CD14-positive monocyte (primary cell): ENCODE results near the gene CORO2A. TPM values are rescaled to one million over a fixed set of nuclear protein-coding genes. Genes with fewer than 3 reads are reported as not detected.
A peak's percentile ranks its signal among the peaks of the same experiment; 100 is the strongest.

Experiments used
- DNase-seq, 3 donors: peaks; one replicate each; pipeline ENCODE4 v3.0.0-alpha.2; 2011 to 2022
- H2AFZ ChIP-seq: 2 replicates; pipeline ENCODE4 v1.6.0; 2012; ENCODE audit warnings: mild to moderate bottlenecking, low read depth, low read length, inconsistent platforms; ENCODE audit not compliant: insufficient read depth, poor library complexity, severe bottlenecking
- H3K27ac ChIP-seq, 2 donors: 1 replicate in 1 of 2; 2 replicates in 1 of 2; pipeline ENCODE4 v1.5.1; 2012 to 2013; ENCODE audit warnings: low read length in 2 of 2, control low read depth in 1 of 2, inconsistent platforms in 1 of 2, low read depth in 1 of 2, mild to moderate bottlenecking in 1 of 2
- H3K27me3 ChIP-seq, 2 donors: one replicate each; pipeline versions ENCODE4 v1.6.0 to v1.6.1; 2011 to 2013; ENCODE audit warnings: low read length in 2 of 2; ENCODE audit not compliant: control insufficient read depth in 2 of 2, insufficient read depth in 2 of 2
- H3K36me3 ChIP-seq, 2 donors: replicated peaks in 1 of 2; 1 replicate in 1 of 2; 2 replicates in 1 of 2; pipeline versions ENCODE4 v1.5.1 to v1.6.1; 2012 to 2013; ENCODE audit warnings: low read length in 2 of 2, control low read depth in 1 of 2, inconsistent platforms in 1 of 2, mild to moderate bottlenecking in 1 of 2; ENCODE audit not compliant: insufficient read depth in 2 of 2, control insufficient read depth in 1 of 2
- H3K4me1 ChIP-seq, 2 donors: 1 replicate in 1 of 2; 2 replicates in 1 of 2; pipeline versions ENCODE4 v1.5.1 to v1.6.1; 2012 to 2013; ENCODE audit warnings: low read length in 2 of 2, control low read depth in 1 of 2, inconsistent platforms in 1 of 2, mild to moderate bottlenecking in 1 of 2, moderate library complexity in 1 of 2; ENCODE audit not compliant: insufficient read depth in 2 of 2, control insufficient read depth in 1 of 2
- H3K4me2 ChIP-seq: replicated peaks from 2 replicates; pipeline ENCODE3; 2012; ENCODE audit warnings: low read length, moderate library complexity, mild to moderate bottlenecking; ENCODE audit not compliant: poor library complexity, severe bottlenecking; ENCODE audit errors: extremely low read depth
- H3K4me3 ChIP-seq, 3 experiments: fragments of 200-600 bp in 1 of 3; sonication (generic) in 1 of 3; replicated peaks in 1 of 3; 1 replicate in 2 of 3; 2 replicates in 1 of 3; pipeline ENCODE4 v1.5.1; 2011 to 2013; ENCODE audit warnings: low read length in 3 of 3, mild to moderate bottlenecking in 3 of 3, control low read depth in 2 of 3, low read depth in 2 of 3, inconsistent platforms in 1 of 3, moderate library complexity in 1 of 3
- H3K79me2 ChIP-seq: 2 replicates; pipeline ENCODE4 v1.6.0; 2012; ENCODE audit warnings: mild to moderate bottlenecking, control low read depth, inconsistent platforms, low read length, moderate library complexity; ENCODE audit not compliant: insufficient read depth
- H3K9ac ChIP-seq: 2 replicates; pipeline ENCODE4 v1.6.0; 2017; ENCODE audit warnings: low read length, mild to moderate bottlenecking; ENCODE audit not compliant: insufficient read depth, poor library complexity, severe bottlenecking
- H3K9me3 ChIP-seq, 2 donors: replicated peaks in 1 of 2; 1 replicate in 1 of 2; 2 replicates in 1 of 2; pipeline versions ENCODE4 v1.5.1 to v1.6.1; 2012 to 2013; ENCODE audit warnings: low read length in 2 of 2, control low read depth in 1 of 2; ENCODE audit not compliant: control insufficient read depth in 1 of 2, insufficient read depth in 1 of 2
- H4K20me1 ChIP-seq: 2 replicates; pipeline ENCODE4 v1.6.0; 2012; ENCODE audit warnings: mild to moderate bottlenecking, low read length, control low read depth, moderate library complexity; ENCODE audit not compliant: insufficient read depth
- H3K27ac Mint-ChIP-seq, 7 donors: one replicate each; pipeline ENCODE4 v1.8.0; 2020; ENCODE audit warnings: mild to moderate bottlenecking in 7 of 7, mixed read lengths in 7 of 7, moderate library complexity in 6 of 7, inconsistent platforms in 2 of 7
- H3K27me3 Mint-ChIP-seq, 3 donors: one replicate each; pipeline ENCODE4 v1.8.0; 2021 to 2022; ENCODE audit warnings: low read depth in 3 of 3, mild to moderate bottlenecking in 3 of 3, mixed read lengths in 3 of 3, moderate library complexity in 3 of 3, inconsistent platforms in 1 of 3
- H3K36me3 Mint-ChIP-seq, 2 donors: one replicate each; pipeline ENCODE4 v1.8.0; 2020; ENCODE audit warnings: mixed read lengths in 2 of 2, inconsistent platforms in 1 of 2, mild to moderate bottlenecking in 1 of 2
- H3K4me1 Mint-ChIP-seq: one replicate; pipeline ENCODE4 v1.8.0; 2020; ENCODE audit warnings: mild to moderate bottlenecking, mixed read lengths
- H3K4me3 Mint-ChIP-seq, 2 donors: one replicate each; pipeline ENCODE4 v1.8.0; 2020; ENCODE audit warnings: mild to moderate bottlenecking in 2 of 2, mixed read lengths in 2 of 2, moderate library complexity in 1 of 2
- H3K9me3 Mint-ChIP-seq, 7 donors: one replicate each; pipeline ENCODE4 v1.8.0; 2020 to 2022; ENCODE audit warnings: mixed read lengths in 7 of 7, mild to moderate bottlenecking in 6 of 7, moderate library complexity in 6 of 7, inconsistent platforms in 2 of 7
- WGBS: methylation state at CpG from one replicate; pipeline ENCODE4 v1.1.5; 2013; ENCODE audit warnings: missing lambda C conversion rate; ENCODE audit not compliant: insufficient coverage; 5-methylcytosine and 5-hydroxymethylcytosine counted together
- intact Hi-C, 2 donors: fragments of 100-400 bp; cut with micrococcal nuclease; formaldehyde crosslinking; loops; one replicate each; pipeline versions ENCODE4 v1.15.0 to v1.15.1; 2023
- polyA plus RNA-seq, 3 donors: library from polyadenylated mRNA; depleted of rRNA in 1 of 3; unstranded in 2 of 3; stranded (reverse) in 1 of 3; fragments of 300-500 nt in 2 of 3; fragments of >200 nt in 1 of 3; fragmentation: Illumina TruSeq in 2 of 3; gene quantifications; 1 replicate in 2 of 3; 2 replicates in 1 of 3; pipeline ENCODE4 v1.2.3, GENCODE V29; 2012 to 2021
- TF ChIP-seq, protein P1 (sequence below): fragments of 200-600 bp; IDR thresholded peaks from one replicate; pipeline ENCODE4 v1.8.0; 2022; ENCODE audit warnings: antibody characterized with exemption, mild to moderate bottlenecking

The CORO2A gene
- polyA plus RNA-seq, 3 donors = 1.2 to 3.5 (median 2.1) TPM

DNA sequence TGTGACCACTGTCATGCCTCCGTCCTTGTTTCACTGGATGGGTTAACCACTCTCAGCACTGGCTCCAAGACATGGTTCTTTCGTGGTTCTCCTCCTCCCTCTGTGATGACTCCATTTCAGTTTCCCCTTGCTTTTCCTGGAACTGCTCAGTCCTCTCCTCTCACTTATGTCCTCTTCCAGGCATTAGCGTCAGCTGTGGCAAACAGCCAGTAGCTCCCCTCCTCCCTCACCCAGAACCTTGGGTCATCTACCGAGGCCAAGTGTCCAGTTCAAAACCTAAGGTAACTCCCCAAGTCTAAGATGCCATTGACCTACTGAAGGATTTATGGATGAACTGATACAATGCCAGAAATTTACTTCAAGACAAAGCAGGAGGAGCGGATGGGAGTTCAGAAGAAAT lies 9.8 kb upstream of the CORO2A start:
- H3K27me3 ChIP-seq = no peaks in the 10 kb centered on the region
- H3K4me3 ChIP-seq = no peak overlapping the region
- peaks cover 71 to 88% of the 10 kb centered on the region in 2 donors for H3K36me3 Mint-ChIP-seq
- no peak overlapping the region for H3K27ac ChIP-seq
- H4K20me1 ChIP-seq = peaks cover 55% of the 10 kb centered on the region
- peak overlapping the region in 4 of 7 donors; percentile 2 to 47 (median 16) for H3K27ac Mint-ChIP-seq
- H3K4me1 Mint-ChIP-seq = peaks cover 6% of the 10 kb centered on the region
- peaks cover 88 to 94% of the 10 kb centered on the region in 2 donors for H3K36me3 ChIP-seq
- no peaks in the 10 kb centered on the region for H3K4me1 ChIP-seq
- no peak overlapping the region for H2AFZ ChIP-seq
- DNase-seq = no peak
- no peaks in the 10 kb centered on the region for H3K9me3 Mint-ChIP-seq
- H3K4me2 ChIP-seq = no peak overlapping the region
- H3K9ac ChIP-seq = no peak overlapping the region
- H3K9me3 ChIP-seq = no peaks in the 10 kb centered on the region
- intact Hi-C loops = loop anchor here in 1 of 2 donors (10.0 kb wide), 1 partner anchor 127 kb away; no protein-coding TSS in a partner anchor
- TF ChIP-seq, protein P1, sequence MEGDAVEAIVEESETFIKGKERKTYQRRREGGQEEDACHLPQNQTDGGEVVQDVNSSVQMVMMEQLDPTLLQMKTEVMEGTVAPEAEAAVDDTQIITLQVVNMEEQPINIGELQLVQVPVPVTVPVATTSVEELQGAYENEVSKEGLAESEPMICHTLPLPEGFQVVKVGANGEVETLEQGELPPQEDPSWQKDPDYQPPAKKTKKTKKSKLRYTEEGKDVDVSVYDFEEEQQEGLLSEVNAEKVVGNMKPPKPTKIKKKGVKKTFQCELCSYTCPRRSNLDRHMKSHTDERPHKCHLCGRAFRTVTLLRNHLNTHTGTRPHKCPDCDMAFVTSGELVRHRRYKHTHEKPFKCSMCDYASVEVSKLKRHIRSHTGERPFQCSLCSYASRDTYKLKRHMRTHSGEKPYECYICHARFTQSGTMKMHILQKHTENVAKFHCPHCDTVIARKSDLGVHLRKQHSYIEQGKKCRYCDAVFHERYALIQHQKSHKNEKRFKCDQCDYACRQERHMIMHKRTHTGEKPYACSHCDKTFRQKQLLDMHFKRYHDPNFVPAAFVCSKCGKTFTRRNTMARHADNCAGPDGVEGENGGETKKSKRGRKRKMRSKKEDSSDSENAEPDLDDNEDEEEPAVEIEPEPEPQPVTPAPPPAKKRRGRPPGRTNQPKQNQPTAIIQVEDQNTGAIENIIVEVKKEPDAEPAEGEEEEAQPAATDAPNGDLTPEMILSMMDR = no peak
- H3K27me3 Mint-ChIP-seq = peaks cover 0 to 2% (median 0%) of the 10 kb centered on the region in 3 donors
- no peaks in the 10 kb centered on the region for H3K79me2 ChIP-seq
- WGBS = 100% methylated on average over 3 of the region's 5 CpGs
- no peak overlapping the region for H3K4me3 Mint-ChIP-seq

GRCh38 chr9:98201749-98202148 lies 9.3 kb upstream of the CORO2A start:
- Histone ChIP-seq H3K4me1 (no peaks in the 10 kb centered on the region), H3K9me3 (no peaks in the 10 kb centered on the region), H3K79me2 (no peaks in the 10 kb centered on the region), H3K36me3 (peaks cover 85 to 91% of the 10 kb centered on the region in 2 donors), H3K27ac (peak overlapping the region in 1 of 2 donors; percentile 28), H2AFZ (no peak overlapping the region), H4K20me1 (peaks cover 54% of the 10 kb centered on the region), H3K4me3 (no peak overlapping the region), H3K9ac (no peak overlapping the region), H3K27me3 (no peaks in the 10 kb centered on the region), H3K4me2 (no peak overlapping the region)
- WGBS = 96% methylated on average over 6 of the region's 7 CpGs
- Mint-ChIP-seq H3K4me3 (no peak overlapping the region), H3K36me3 (peaks cover 69 to 87% of the 10 kb centered on the region in 2 donors), H3K27ac (no peak overlapping the region), H3K4me1 (peaks cover 6% of the 10 kb centered on the region), H3K9me3 (no peaks in the 10 kb centered on the region), H3K27me3 (peaks cover 0 to 2% (median 0%) of the 10 kb centered on the region in 3 donors)
- TF ChIP-seq, protein P1 = no peak
- intact Hi-C loops = loop anchor here in 1 of 2 donors (10.0 kb wide), 1 partner anchor 127 kb away; no protein-coding TSS in a partner anchor
- DNase-seq = no peak
